GM21723 (cell line): ENCODE measurements around the gene ACTN3.
"Not testable (repeated sequence)": the region's sequence is repeated elsewhere in the genome, so short reads cannot be mapped to it uniquely, and the experiment has no call there.

Experiments used
- ATAC-seq: cut with Tn5 transposase; IDR thresholded peaks from one replicate; pipeline ENCODE4 v1.9.1; 2021; ENCODE audit warnings: mild to moderate bottlenecking, moderate library complexity; ENCODE audit not compliant: unreplicated experiment

Gene ACTN3

GRCh38 chr11:66593303-66593635 lies 46.6 kb downstream of the ACTN3 start:
- ATAC-seq: peak; percentile 2

DNA sequence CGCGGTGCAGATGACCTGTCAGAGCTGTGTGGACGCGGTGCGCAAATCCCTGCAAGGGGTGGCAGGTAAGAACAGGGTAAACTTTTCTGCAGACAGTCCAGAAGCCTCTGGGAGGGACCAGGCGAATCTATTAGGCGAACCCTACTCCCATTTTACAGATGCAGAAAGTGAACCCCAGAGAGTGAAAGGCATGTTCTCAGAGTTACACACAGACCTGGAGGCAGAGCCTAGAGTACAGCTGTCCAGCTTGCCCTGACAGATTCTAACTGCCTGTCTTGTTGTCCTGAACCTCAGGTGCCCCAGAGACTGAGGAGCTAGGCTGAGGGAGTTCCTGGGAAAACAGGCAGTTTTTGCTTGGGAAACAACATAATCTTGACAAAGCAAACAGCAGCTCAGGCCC lies 46.9 kb downstream of the ACTN3 start:
- ATAC-seq: no peak

DNA sequence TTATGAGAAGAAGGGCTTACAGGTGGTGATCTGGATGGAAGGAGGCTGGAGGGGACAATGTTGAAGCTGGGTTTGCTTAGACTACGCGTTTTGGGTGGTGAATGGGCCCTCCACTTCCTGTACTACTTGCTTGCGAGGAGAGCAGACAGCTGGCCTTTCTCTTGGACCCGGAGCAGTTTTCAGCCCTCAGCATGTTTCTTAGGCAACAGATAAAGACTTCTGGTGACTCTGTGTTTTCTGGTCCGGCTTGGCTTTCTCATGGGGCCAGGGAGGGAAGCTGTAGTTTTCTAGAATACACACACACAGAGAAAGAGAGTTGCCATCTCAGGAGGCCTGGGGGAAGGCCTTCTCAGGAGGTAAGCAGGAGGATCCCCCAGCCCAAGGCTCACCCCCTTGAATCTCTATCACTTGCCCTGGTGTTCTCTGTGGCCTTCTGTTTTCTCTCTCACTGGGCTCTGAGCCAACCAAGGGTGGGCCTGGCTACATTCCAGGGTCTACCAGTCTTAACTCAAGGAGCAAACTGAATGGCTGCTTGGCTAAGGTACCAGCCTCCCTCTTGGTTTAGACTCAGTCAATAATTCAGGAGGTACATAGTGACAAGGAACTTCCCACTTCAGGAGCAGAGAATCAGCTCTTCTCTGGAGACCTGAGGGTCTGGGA lies 48.7 kb downstream of the ACTN3 start:
- no peak for ATAC-seq

- no peak for ATAC-seq
These were observed 52.3 kb downstream of the ACTN3 start for GRCh38 chr11:66598993-66599392.

DNA sequence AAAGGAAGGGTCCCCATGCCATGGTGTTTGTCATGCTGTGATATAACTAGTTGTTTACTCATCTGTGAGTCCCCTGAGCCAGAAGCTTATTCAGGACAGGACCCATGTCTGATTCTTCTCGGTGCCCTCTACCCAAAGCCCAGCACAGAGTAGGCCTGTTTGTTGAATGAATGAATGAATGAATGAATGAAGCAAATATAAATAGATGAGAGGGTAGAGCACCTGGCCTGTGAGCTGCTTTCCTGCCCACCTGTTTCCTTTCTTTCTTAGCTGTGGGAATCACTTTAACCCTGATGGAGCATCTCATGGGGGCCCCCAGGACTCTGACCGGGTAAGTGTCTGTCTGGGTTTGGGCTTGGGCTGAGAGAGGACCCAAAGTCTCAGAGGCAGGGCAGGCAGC lies 53.5 kb downstream of the ACTN3 start:
- ATAC-seq: no peak

DNA sequence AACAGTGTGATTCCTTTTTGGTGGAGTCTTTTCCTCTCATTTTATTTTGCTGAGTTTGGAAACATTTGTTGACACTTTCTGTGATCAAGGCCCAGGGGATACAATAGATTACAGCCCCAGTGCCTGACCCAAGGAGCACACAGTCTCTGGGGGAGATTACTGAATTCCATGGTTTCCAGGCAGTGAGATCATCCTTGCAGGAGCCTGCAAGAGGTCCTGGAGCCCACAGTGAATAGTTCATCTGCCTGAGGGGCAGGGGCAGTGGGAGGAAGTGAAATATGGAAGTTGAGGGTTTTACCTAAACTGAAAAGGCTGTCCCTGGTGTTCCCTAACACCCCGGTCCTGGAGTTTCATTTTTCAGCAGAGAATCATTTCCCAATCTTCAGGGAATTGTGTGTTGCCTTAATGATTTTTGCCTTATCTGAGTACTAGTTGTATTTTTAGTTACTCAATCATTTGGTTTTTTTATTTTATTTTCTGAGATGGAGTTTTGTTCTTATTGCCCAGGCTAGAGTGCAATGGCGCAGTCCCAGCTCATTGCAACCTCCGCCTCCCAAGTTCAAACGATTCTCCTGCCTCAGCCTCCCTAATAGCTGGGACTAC lies 54.0 kb downstream of the ACTN3 start:
- no peak for ATAC-seq

GRCh38 chr11:66603072-66603471 lies 56.4 kb downstream of the ACTN3 start:
- no peak for ATAC-seq

DNA sequence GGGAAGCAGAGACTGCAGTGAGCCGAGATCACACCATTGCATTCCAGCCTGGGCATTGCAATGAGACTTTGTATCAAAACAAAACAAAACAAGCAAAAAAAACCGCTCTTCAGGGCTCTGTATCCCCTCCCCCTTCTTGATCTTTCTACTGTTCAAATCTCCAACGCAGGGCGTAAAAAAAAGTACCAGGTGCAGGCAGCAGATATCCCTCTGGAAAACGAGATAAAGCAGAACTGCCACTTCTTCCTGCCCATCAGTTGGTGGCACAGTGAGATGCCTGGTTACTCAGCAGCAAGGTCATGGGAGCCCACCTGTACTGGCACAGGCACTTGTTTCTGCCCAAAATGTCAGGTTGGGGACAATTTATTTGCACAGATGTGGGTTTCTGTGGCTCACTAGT lies 57.5 kb downstream of the ACTN3 start:
- no peak for ATAC-seq

GRCh38 chr11:66606608-66607007 lies 59.9 kb downstream of the ACTN3 start:
- ATAC-seq: not testable (repeated sequence)

- no peak for ATAC-seq
These were observed 60.6 kb downstream of the ACTN3 start for GRCh38 chr11:66607126-66607834.

DNA sequence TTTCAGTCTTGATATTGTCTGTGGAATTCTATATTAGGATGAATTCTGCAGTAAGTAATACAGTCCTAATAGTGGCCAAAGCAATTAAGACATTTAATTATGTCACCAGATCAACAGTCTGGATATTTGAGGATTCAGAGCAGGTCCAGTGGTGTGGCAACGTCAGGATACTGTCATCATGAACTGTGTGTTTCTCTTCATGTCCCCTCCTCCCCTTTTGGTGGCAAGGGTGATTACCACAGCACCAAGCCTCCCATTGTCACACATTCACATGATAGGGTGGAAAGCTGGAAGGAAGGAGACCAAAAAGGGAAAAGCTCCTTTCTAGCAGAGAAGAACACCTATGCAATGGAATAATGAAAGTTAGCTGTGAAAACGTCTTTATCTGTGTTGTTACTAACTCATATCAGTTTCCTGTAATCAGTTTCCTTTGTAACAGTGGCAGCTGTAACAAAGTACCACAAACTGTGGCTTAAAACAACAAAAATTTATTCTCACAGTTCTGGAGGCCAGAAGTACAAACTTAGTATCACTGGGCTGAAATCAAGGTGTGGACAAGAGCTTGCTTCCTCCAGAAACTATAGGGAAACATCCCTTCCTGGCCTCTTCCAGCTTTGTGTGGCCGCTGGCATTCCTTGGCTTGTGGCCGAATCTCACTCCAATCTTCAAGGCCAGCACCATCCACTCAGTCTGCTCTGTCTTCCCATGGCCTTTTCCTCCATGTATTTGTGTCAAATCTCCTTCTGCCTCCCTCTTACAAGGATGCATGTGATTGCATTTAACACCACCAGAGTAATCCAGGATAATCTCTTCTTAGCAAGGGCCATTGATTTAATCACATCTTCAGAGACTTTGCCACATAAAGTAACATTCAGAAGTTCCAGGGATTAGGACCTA lies 63.3 kb downstream of the ACTN3 start:
- no peak for ATAC-seq

DNA sequence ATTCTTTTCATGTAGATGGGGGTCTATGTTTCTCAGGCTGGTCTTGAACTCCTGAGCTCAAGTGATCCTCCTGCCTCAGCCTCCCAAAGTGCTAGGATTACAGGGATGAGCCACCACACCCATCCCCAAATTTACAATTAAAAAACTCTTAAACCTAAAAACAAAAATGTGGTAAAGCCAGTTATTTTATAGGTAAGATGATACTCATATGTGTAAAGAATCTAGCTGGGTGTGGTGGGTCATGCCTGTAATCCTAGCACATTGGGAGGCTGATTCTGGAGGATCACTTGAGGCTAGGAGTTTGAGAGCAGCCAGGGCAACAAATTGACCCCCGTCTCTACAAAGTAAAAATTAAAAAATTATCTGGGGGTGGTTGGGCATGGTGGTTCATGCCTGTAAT lies 65.8 kb downstream of the ACTN3 start:
- ATAC-seq: no peak
